Hematopoietic multipotent progenitor cell treated with erythropoietin and hydrocortisone succinate and interleukin-3 and kit ligand, for 15 days (in vitro differentiated cells): ENCODE results near the gene MAPK8.

Source experiments
- DNase-seq: peaks from one replicate; pipeline ENCODE4 v3.0.0-alpha.2; 2015; ENCODE audit warnings: low spot score

MAPK8 gene

GRCh38 chr10:48292616-48293015 lies 13.9 kb upstream of the MAPK8 start:
- DNase-seq, result no peak

GRCh38 chr10:48294431-48294830 lies 12.0 kb upstream of the MAPK8 start:
- DNase-seq, result no peak

- no peak for DNase-seq
These were observed 9.8 kb upstream of the MAPK8 start for GRCh38 chr10:48296576-48297098.

GRCh38 chr10:48299066-48299465 lies 7.4 kb upstream of the MAPK8 start:
- no peak for DNase-seq

GRCh38 chr10:48299692-48300091 lies 6.8 kb upstream of the MAPK8 start:
- DNase-seq, result no peak

- no peak for DNase-seq
These were observed 5.9 kb upstream of the MAPK8 start for GRCh38 chr10:48300556-48300955.

- DNase-seq, result no peak
These were observed 3.7 kb upstream of the MAPK8 start for GRCh38 chr10:48302515-48303476.

GRCh38 chr10:48305905-48306264 lies 592 bp upstream of the MAPK8 start:
- DNase-seq, result no peak

GRCh38 chr10:48306870-48307710 lies 613 bp downstream of the MAPK8 start:
- peak; percentile 36 for DNase-seq

GRCh38 chr10:48307711-48308018 lies 1.2 kb downstream of the MAPK8 start:
- no peak for DNase-seq

GRCh38 chr10:48309711-48310226 lies 3.3 kb downstream of the MAPK8 start:
- DNase-seq, result no peak

- no peak for DNase-seq
These were observed 7.6 kb downstream of the MAPK8 start for GRCh38 chr10:48314107-48314506.

- no peak for DNase-seq
These were observed 9.8 kb downstream of the MAPK8 start for GRCh38 chr10:48316236-48316635.

- DNase-seq, result no peak
These were observed 11.0 kb downstream of the MAPK8 start for GRCh38 chr10:48317321-48317990.

- DNase-seq, result no peak
These were observed 15.5 kb downstream of the MAPK8 start for GRCh38 chr10:48322017-48322416.

- DNase-seq, result no peak
These were observed 18.1 kb downstream of the MAPK8 start for GRCh38 chr10:48324580-48324979.

- DNase-seq, result no peak
These were observed 23.8 kb downstream of the MAPK8 start for GRCh38 chr10:48330269-48330668.

- DNase-seq, result no peak
These were observed 25.0 kb downstream of the MAPK8 start for GRCh38 chr10:48331436-48331835.

GRCh38 chr10:48332166-48332870 lies 25.8 kb downstream of the MAPK8 start:
- no peak for DNase-seq

GRCh38 chr10:48332871-48333216 lies 26.4 kb downstream of the MAPK8 start:
- DNase-seq, result no peak

- no peak for DNase-seq
These were observed 27.4 kb downstream of the MAPK8 start for GRCh38 chr10:48333856-48334255.

GRCh38 chr10:48335788-48336187 lies 29.3 kb downstream of the MAPK8 start:
- DNase-seq, result no peak
